Suppressor macrophage treated with lipopolysaccharide for 1 hour (primary cell): ENCODE results near the gene PAX7.
"Not testable (repeated sequence)": the region's sequence is repeated elsewhere in the genome, so short reads cannot be mapped to it uniquely, and the experiment has no call there.

Experiments used
- DNase-seq, 3 donors: peaks; one replicate each; pipeline ENCODE4 v3.0.0-alpha.2; 2020 to 2022

Gene PAX7

GRCh38 chr1:18630511-18631495, at the start of gene PAX7:
PAX7 (plus strand) TSS chr1:18630846; CDS start chr1:18631604, 758 bp downstream.
- no peak for DNase-seq

GRCh38 chr1:18581420-18581880, 49.2 kb upstream of the PAX7 start:
- DNase-seq: peak in 2 of 3 donors; percentile 22 to 35

GRCh38 chr1:18582890-18583289, 47.8 kb upstream of the PAX7 start:
- DNase-seq: no peak

- no peak for DNase-seq
Observed at GRCh38 chr1:18583326-18583941, 47.2 kb upstream of the PAX7 start.

- DNase-seq: not testable (repeated sequence)
Observed at GRCh38 chr1:18586016-18586415, 44.6 kb upstream of the PAX7 start.

- no peak for DNase-seq
Observed at GRCh38 chr1:18588093-18588492, 42.6 kb upstream of the PAX7 start.

- no peak for DNase-seq
Observed at GRCh38 chr1:18592368-18592767, 38.3 kb upstream of the PAX7 start.

GRCh38 chr1:18597160-18598042, 33.2 kb upstream of the PAX7 start:
- DNase-seq: peak; percentile 42 to 65 (median 54)

GRCh38 chr1:18599086-18599485, 31.6 kb upstream of the PAX7 start:
- no peak for DNase-seq

- no peak for DNase-seq
Observed at GRCh38 chr1:18599704-18600103, 30.9 kb upstream of the PAX7 start.

GRCh38 chr1:18602533-18603211, 28.0 kb upstream of the PAX7 start:
- DNase-seq: no peak

GRCh38 chr1:18603212-18603852, 27.3 kb upstream of the PAX7 start:
- DNase-seq: no peak

GRCh38 chr1:18606443-18607288, 24.0 kb upstream of the PAX7 start:
- DNase-seq: no peak

GRCh38 chr1:18607289-18607760, 23.3 kb upstream of the PAX7 start:
- DNase-seq: no peak

- DNase-seq: no peak
Observed at GRCh38 chr1:18608534-18608933, 22.1 kb upstream of the PAX7 start.

GRCh38 chr1:18611311-18611710, 19.3 kb upstream of the PAX7 start:
- no peak for DNase-seq

- DNase-seq: no peak
Observed at GRCh38 chr1:18612073-18612472, 18.6 kb upstream of the PAX7 start.

GRCh38 chr1:18614069-18614735, 16.4 kb upstream of the PAX7 start:
- DNase-seq: no peak

GRCh38 chr1:18618546-18619466, 11.8 kb upstream of the PAX7 start:
- no peak for DNase-seq
